Neural progenitor cell (in vitro differentiated cells): ENCODE measurements around the gene SLC2A10.

ENCODE experiments used
- CTCF ChIP-seq: fragments of 200-600 bp; sonication (generic); IDR thresholded peaks from 2 replicates; pipeline ENCODE4 v1.5.1; 2017; ENCODE audit warnings: antibody characterized with exemption, mild to moderate bottlenecking
- EZH2 ChIP-seq: fragments of 200-600 bp; sonication (generic); IDR thresholded peaks from 2 replicates; pipeline ENCODE4 v1.6.1; 2017; ENCODE audit warnings: antibody characterized with exemption, mild to moderate bottlenecking, moderate library complexity
- EZH2phosphoT487 ChIP-seq: fragments of 200-600 bp; sonication (generic); IDR thresholded peaks from 2 replicates; pipeline ENCODE4 v1.6.1; 2017; ENCODE audit warnings: antibody characterized with exemption

GRCh38 chr20:46749147-46749546 lies 39.7 kb downstream of the SLC2A10 start:
- TF ChIP-seq CTCF (no peak), EZH2phosphoT487 (no peak), EZH2 (no peak)
